Retinal pigment epithelial cell (primary cell): ENCODE data around the gene UQCC5.

Source experiments
- DNase-seq: peaks from one replicate; pipeline ENCODE4 v3.0.0-alpha.2; 2010; ENCODE audit warnings: low read depth
- H3K4me3 ChIP-seq: 2 replicates; pipeline ENCODE4 v1.5.1; 2011; ENCODE audit warnings: mild to moderate bottlenecking, low read length, control low read depth, moderate library complexity
- TF ChIP-seq, protein P1 (sequence below): conservative IDR thresholded peaks from 2 replicates; pipeline ENCODE4 v1.5.1; 2011; ENCODE audit warnings: low read depth, low read length, control low read depth, inconsistent platforms

UQCC5 gene

GRCh38 chr3:52520141-52520667 lies 16.2 kb upstream of the UQCC5 start:
- no peak for DNase-seq
- H3K4me3 ChIP-seq = no peak overlapping the region
- TF ChIP-seq, protein P1, sequence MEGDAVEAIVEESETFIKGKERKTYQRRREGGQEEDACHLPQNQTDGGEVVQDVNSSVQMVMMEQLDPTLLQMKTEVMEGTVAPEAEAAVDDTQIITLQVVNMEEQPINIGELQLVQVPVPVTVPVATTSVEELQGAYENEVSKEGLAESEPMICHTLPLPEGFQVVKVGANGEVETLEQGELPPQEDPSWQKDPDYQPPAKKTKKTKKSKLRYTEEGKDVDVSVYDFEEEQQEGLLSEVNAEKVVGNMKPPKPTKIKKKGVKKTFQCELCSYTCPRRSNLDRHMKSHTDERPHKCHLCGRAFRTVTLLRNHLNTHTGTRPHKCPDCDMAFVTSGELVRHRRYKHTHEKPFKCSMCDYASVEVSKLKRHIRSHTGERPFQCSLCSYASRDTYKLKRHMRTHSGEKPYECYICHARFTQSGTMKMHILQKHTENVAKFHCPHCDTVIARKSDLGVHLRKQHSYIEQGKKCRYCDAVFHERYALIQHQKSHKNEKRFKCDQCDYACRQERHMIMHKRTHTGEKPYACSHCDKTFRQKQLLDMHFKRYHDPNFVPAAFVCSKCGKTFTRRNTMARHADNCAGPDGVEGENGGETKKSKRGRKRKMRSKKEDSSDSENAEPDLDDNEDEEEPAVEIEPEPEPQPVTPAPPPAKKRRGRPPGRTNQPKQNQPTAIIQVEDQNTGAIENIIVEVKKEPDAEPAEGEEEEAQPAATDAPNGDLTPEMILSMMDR = no peak

DNA sequence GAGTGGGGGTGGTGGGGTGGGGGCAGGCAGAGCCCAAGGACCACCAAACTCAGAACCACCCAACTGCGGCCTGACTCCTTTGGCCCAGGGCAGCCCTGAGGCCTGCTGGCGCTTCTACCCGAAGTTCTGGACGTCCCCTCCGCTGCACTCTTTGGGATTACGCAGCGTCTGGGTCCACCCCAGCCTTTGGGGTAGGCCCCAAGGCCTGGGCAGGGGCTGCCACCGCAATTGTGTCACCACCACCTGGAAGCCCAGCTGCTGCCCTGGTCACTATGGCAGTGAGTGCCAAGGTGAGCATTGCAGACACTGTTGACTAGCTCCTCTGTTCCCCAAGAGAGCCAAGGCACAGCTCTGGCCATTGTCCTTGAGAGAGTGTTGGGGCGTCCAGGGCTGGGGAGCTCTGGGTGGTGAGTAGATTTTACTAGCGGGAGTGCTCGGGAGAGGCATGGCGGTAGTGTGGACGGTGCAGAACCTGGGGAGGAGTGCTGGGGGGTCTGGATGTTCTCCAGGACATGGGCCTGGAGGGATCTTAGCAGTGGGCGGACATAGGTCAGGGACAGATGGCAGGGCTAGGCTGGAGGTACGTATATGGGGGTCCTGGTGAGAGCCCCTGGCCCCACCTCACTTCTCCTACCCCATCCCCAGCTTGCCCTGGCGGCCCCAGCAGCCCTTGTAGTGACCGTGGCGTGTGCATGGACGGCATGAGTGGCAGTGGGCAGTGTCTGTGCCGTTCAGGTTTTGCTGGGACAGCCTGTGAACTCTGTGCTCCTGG lies 15.5 kb upstream of the UQCC5 start:
- DNase-seq = no peak
- no peak overlapping the region for H3K4me3 ChIP-seq
- TF ChIP-seq, protein P1 = no peak

DNA sequence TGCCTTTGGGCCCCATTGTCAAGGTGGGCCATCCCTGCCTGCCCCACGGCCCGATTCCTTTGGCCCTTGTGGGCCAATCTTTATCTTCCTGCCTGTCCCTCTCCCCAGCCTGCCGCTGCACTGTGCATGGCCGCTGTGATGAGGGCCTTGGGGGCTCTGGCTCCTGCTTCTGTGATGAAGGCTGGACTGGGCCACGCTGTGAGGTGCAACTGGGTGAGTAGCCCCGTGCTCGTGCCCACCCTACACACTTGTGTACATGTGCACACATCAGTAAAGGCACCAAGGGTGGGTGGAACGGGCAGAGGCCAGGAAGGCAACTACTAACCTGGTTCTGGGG lies 14.9 kb upstream of the UQCC5 start:
- no peak for DNase-seq
- TF ChIP-seq, protein P1 = no peak

DNA sequence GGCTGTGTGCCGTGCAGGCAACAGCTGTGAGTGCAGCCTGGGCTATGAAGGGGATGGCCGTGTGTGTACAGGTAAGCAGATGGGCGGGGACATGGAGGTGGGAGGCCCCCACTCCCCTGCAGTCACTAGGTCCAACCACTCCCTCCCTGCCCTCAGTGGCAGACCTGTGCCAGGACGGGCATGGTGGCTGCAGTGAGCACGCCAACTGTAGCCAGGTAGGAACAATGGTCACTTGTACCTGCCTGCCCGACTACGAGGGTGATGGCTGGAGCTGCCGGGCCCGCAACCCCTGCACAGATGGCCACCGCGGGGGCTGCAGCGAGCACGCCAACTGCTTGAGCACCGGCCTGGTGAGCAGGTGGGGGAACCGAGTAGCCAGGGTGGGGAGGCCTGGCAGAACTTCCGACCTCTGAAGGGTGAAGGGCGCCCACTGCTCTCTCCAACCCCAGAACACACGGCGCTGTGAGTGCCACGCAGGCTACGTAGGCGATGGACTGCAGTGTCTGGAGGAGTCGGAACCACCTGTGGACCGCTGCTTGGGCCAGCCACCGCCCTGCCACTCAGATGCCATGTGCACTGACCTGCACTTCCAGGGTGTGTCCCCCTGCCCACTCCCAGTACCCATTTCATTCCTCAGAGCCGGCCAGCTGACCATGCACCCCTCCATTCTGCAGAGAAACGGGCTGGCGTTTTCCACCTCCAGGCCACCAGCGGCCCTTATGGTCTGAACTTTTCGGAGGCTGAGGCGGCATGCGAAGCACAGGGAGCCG lies 14.3 kb upstream of the UQCC5 start:
- no peak overlapping the region for H3K4me3 ChIP-seq
- TF ChIP-seq, protein P1 = no peak

More for the DNA sequence above, 14.9 kb upstream of the UQCC5 start:
- no peak overlapping the region for H3K4me3 ChIP-seq

DNA sequence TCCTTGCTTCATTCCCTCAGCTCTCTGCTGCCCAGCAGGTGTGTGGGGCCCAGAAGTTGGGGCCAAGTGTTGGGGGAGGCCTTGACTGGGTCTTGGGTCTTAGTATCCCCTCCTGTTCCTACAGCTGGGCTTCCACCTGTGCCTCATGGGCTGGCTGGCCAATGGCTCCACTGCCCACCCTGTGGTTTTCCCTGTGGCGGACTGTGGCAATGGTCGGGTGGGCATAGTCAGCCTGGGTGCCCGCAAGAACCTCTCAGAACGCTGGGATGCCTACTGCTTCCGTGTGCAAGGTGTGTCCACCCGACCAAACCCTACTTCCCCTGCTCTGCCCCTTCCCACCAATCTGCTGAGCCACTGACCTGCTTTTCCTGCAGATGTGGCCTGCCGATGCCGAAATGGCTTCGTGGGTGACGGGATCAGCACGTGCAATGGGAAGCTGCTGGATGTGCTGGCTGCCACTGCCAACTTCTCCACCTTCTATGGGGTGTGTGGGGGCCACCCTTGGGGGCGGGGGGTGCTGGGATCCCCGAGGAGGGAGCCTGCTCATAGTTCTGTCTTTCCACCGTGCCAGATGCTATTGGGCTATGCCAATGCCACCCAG lies 13.7 kb upstream of the UQCC5 start:
- TF ChIP-seq, protein P1 = no peak
- no peak for DNase-seq
- H3K4me3 ChIP-seq = no peak overlapping the region

More for the DNA sequence above, 14.3 kb upstream of the UQCC5 start:
- DNase-seq = no peak

DNA sequence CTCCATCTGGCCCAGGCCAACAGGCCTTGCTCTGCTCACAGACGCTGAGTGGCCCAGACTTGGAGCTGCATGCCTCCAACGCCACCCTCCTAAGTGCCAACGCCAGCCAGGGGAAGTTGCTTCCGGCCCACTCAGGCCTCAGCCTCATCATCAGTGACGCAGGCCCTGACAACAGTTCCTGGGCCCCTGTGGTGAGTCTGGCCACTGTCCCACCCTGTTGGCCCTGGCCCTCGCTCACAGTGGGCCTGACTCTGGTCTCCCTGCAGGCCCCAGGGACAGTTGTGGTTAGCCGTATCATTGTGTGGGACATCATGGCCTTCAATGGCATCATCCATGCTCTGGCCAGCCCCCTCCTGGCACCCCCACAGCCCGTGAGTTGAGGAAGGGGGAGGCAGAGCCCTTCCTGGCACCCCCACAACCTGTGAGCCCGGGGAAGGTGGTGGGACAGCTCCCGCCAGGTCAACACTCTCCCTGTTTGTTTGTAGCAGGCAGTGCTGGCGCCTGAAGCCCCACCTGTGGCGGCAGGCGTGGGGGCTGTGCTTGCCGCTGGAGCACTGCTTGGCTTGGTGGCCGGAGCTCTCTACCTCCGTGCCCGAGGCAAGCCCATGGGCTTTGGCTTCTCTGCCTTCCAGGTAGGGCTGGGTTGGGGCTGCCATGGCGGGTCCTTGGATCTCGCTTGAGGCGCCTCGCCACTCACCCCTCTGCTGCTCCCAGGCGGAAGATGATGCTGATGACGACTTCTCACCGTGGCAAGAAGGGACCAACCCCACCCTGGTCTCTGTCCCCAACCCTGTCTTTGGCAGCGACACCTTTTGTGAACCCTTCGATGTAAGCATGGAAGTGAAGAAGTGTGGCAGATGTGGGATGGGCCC lies 12.8 kb upstream of the UQCC5 start:
- no peak for DNase-seq

More for the DNA sequence above, 12.8 kb upstream of the UQCC5 start:
- TF ChIP-seq, protein P1 = no peak
- H3K4me3 ChIP-seq = no peak overlapping the region
